ENCODE results near the gene ATRX. TPM values are rescaled to one million over a fixed set of nuclear protein-coding genes. Genes with fewer than 3 reads are reported as not detected.
"Not testable (repeated sequence)": the region's sequence is repeated elsewhere in the genome, so short reads cannot be mapped to it uniquely, and the experiment has no call there.

The ATRX gene
- total RNA-seq, 2 donors from 2014 or later = 49.3 to 110 TPM

- intact Hi-C loops (cut with DNase I) = no loop called here
- H3K9me3 ChIP-seq = no peaks in the 10 kb centered on the region
- no peak overlapping the region for H3K4me3 ChIP-seq
- no peaks in the 10 kb centered on the region for H3K36me3 ChIP-seq
- no peak overlapping the region for H3K27ac ChIP-seq
- H3K4me1 ChIP-seq (replicated peaks) = no peaks in the 10 kb centered on the region
- H3K27me3 ChIP-seq (replicated peaks; ENCODE audit: insufficient read depth) = no peaks in the 10 kb centered on the region
- WGBS = 91% methylated on average over 8 of the region's 9 CpGs
- DNase-seq (ENCODE audit: low spot score) = no peak
- TF ChIP-seq POLR2A (IDR thresholded peaks at IDR 0.05) = no peak
- TF ChIP-seq POLR2AphosphoS5 (IDR thresholded peaks at IDR 0.05) = no peak
- no peak for TF ChIP-seq CTCF (IDR thresholded peaks at IDR 0.05)
Observed at GRCh38 chrX:77622672-77623071, 163.3 kb downstream of the ATRX start.

- intact Hi-C loops (cut with DNase I) = no loop called here
- TF ChIP-seq POLR2A (IDR thresholded peaks at IDR 0.05) = no peak
- TF ChIP-seq CTCF (IDR thresholded peaks at IDR 0.05) = no peak
- no peak for TF ChIP-seq POLR2AphosphoS5 (IDR thresholded peaks at IDR 0.05)
- Histone ChIP-seq H3K36me3 (no peaks in the 10 kb centered on the region), H3K27me3 (replicated peaks; ENCODE audit: insufficient read depth) (no peaks in the 10 kb centered on the region), H3K4me3 (no peak overlapping the region), H3K9me3 (no peaks in the 10 kb centered on the region), H3K27ac (no peak overlapping the region), H3K4me1 (replicated peaks) (no peaks in the 10 kb centered on the region)
- DNase-seq (ENCODE audit: low spot score) = no peak
- WGBS = 62% methylated on average over 3 of the region's 3 CpGs
Observed at GRCh38 chrX:77622233-77622632, 163.8 kb downstream of the ATRX start.

GRCh38 chrX:77621453-77621852, 164.6 kb downstream of the ATRX start:
- H3K27me3 ChIP-seq (replicated peaks; ENCODE audit: insufficient read depth); H3K36me3 ChIP-seq; intact Hi-C loops (cut with DNase I); H3K4me1 ChIP-seq (replicated peaks); H3K27ac ChIP-seq; H3K4me3 ChIP-seq; H3K9me3 ChIP-seq; DNase-seq (ENCODE audit: low spot score): not testable (repeated sequence)
- 95% methylated on average over 4 of the region's 5 CpGs for WGBS

- Histone ChIP-seq H3K4me1 (replicated peaks) (no peaks in the 10 kb centered on the region), H3K4me3 (no peak overlapping the region), H3K9me3 (no peaks in the 10 kb centered on the region), H3K36me3 (no peaks in the 10 kb centered on the region), H3K27ac (no peak overlapping the region), H3K27me3 (replicated peaks; ENCODE audit: insufficient read depth) (no peaks in the 10 kb centered on the region)
- TF ChIP-seq CTCF (IDR thresholded peaks at IDR 0.05) (no peak), POLR2AphosphoS5 (IDR thresholded peaks at IDR 0.05) (no peak), POLR2A (IDR thresholded peaks at IDR 0.05) (no peak)
- WGBS = 46% methylated on average over 1 of the region's 1 CpG
- intact Hi-C loops (cut with DNase I) = no loop called here
- no peak for DNase-seq (ENCODE audit: low spot score)
Observed at GRCh38 chrX:77617206-77617605, 168.8 kb downstream of the ATRX start.

GRCh38 chrX:77603635-77604336, 182.2 kb downstream of the ATRX start:
- TF ChIP-seq POLR2A (IDR thresholded peaks at IDR 0.05) (no peak), CTCF (IDR thresholded peaks at IDR 0.05) (no peak), POLR2AphosphoS5 (IDR thresholded peaks at IDR 0.05) (no peak)
- WGBS = 46% methylated on average over 2 of the region's 2 CpGs
- intact Hi-C loops (cut with DNase I) = no loop called here
- Histone ChIP-seq H3K27me3 (replicated peaks; ENCODE audit: insufficient read depth) (no peaks in the 10 kb centered on the region), H3K27ac (no peak overlapping the region), H3K9me3 (no peaks in the 10 kb centered on the region), H3K4me3 (no peak overlapping the region), H3K36me3 (no peaks in the 10 kb centered on the region), H3K4me1 (replicated peaks) (no peaks in the 10 kb centered on the region)
- no peak for DNase-seq (ENCODE audit: low spot score)
